OCI-LY3 (cell line): Measurements from ENCODE around the gene NUDT19.

Experiments used
- H2AFZ ChIP-seq: fragments of 200-600, 300-600 bp; shearing (Covaris generic); 2 replicates; pipeline ENCODE4 v1.6.0; 2014; ENCODE audit warnings: antibody characterized with exemption, low read depth, low read length
- H3K27ac ChIP-seq: fragments of 200-600, 300-600 bp; sonication (generic); 2 replicates; pipeline ENCODE4 v1.5.1; 2014; ENCODE audit warnings: mild to moderate bottlenecking, low read length, moderate library complexity, mixed read lengths
- H3K27me3 ChIP-seq: fragments of 200-600, 300-600 bp; sonication (generic); 2 replicates; pipeline ENCODE4 v1.6.1; 2014; ENCODE audit warnings: low read depth, low read length, mixed read lengths
- H3K36me3 ChIP-seq: fragments of 200-600, 300-600 bp; sonication (generic); replicated peaks from 2 replicates; pipeline ENCODE3; 2014; ENCODE audit warnings: low read depth, low read length, mixed read lengths
- H3K4me1 ChIP-seq: fragments of 300-600, 200-600 bp; sonication (generic); 2 replicates; pipeline ENCODE4 v1.6.1; 2014; ENCODE audit warnings: low read length, mixed read lengths
- H3K4me2 ChIP-seq: fragments of 200-600, 300-600 bp; sonication (generic); 2 replicates; pipeline ENCODE4 v1.6.1; 2014; ENCODE audit warnings: low read length, mixed read lengths
- H3K4me3 ChIP-seq: fragments of 300-600, 200-600 bp; sonication (generic); 2 replicates; pipeline ENCODE4 v1.5.1; 2014; ENCODE audit warnings: antibody characterized with exemption, mild to moderate bottlenecking, low read length, moderate library complexity
- H3K79me2 ChIP-seq: fragments of 300-600, 200-600 bp; shearing (Covaris generic); 2 replicates; pipeline ENCODE4 v1.6.1; 2014; ENCODE audit warnings: mild to moderate bottlenecking, low read length, mixed read lengths
- H3K9ac ChIP-seq: fragments of 300-600, 200-600 bp; shearing (Covaris generic); 2 replicates; pipeline ENCODE4 v1.6.0; 2014; ENCODE audit warnings: mild to moderate bottlenecking, low read length, moderate library complexity
- H3K9me3 ChIP-seq: fragments of 200-600, 300-600 bp; shearing (Covaris generic); 2 replicates; pipeline ENCODE4 v1.6.1; 2014; ENCODE audit warnings: low read length, mixed read lengths; ENCODE audit not compliant: insufficient read depth
- H4K20me1 ChIP-seq: fragments of 200-600, 300-600 bp; sonication (generic); 2 replicates; pipeline ENCODE4 v1.6.1; 2016; ENCODE audit warnings: low read length, mixed read lengths; ENCODE audit not compliant: insufficient read depth
- CTCF ChIP-seq: fragments of 200-600, 300-600 bp; sonication (generic); IDR thresholded peaks from 2 replicates; pipeline ENCODE4 v1.5.1; 2014; ENCODE audit warnings: antibody characterized with exemption, low read length, low read depth
- EZH2phosphoT487 ChIP-seq: fragments of 200-600 bp; shearing (Covaris generic); IDR thresholded peaks from 2 replicates; pipeline ENCODE4 v1.6.1; 2018; ENCODE audit warnings: antibody characterized with exemption, mixed run types, low read depth

Gene NUDT19

GRCh38 chr19:32691291-32691951 is at the start of gene NUDT19:
NUDT19 (plus strand) TSS chr19:32691821; CDS start chr19:32691961, 140 bp downstream.
- H3K36me3 ChIP-seq: peaks cover 3% of the 10 kb centered on the region
- H3K4me3 ChIP-seq: peak within 1 kb of the TSS; percentile 90
- peak within 1 kb of the TSS; percentile 58 for H3K27ac ChIP-seq
- peak within 1 kb of the TSS; percentile 90 for H2AFZ ChIP-seq
- peaks cover 27% of the 10 kb centered on the region for H3K4me1 ChIP-seq
- no peaks in the 10 kb centered on the region for H3K9me3 ChIP-seq
- H3K4me2 ChIP-seq: peak within 1 kb of the TSS; percentile 97
- H3K27me3 ChIP-seq: no peaks in the 10 kb centered on the region
- peaks cover 16% of the 10 kb centered on the region; the same call in 1 of the 2 replicates for H4K20me1 ChIP-seq
- TF ChIP-seq EZH2phosphoT487 (no peak), CTCF (no peak)
- peak within 1 kb of the TSS; percentile 94 for H3K9ac ChIP-seq
- H3K79me2 ChIP-seq: peaks cover 57% of the 10 kb centered on the region

GRCh38 chr19:32642771-32643170 is 48.9 kb upstream of the NUDT19 start:
- TF ChIP-seq EZH2phosphoT487: no peak
- no peak for TF ChIP-seq CTCF
- no peaks in the 10 kb centered on the region for H3K79me2 ChIP-seq
- no peak overlapping the region for H3K9ac ChIP-seq
- H2AFZ ChIP-seq: no peak overlapping the region
- H3K36me3 ChIP-seq: peaks cover 67% of the 10 kb centered on the region
- H3K27ac ChIP-seq: no peak overlapping the region
- no peaks in the 10 kb centered on the region for H3K27me3 ChIP-seq
- no peaks in the 10 kb centered on the region for H3K9me3 ChIP-seq
- H3K4me3 ChIP-seq: no peak overlapping the region
- no peaks in the 10 kb centered on the region for H4K20me1 ChIP-seq
- peaks cover 17% of the 10 kb centered on the region for H3K4me1 ChIP-seq
- H3K4me2 ChIP-seq: no peak overlapping the region

- Histone ChIP-seq H3K9ac (no peak overlapping the region), H3K9me3 (no peaks in the 10 kb centered on the region), H3K36me3 (peaks cover 53% of the 10 kb centered on the region), H3K4me3 (no peak overlapping the region), H3K79me2 (peaks cover under 1% of the 10 kb centered on the region; the same call in 1 of the 2 replicates), H3K27ac (no peak overlapping the region; the same call in 1 of the 2 replicates), H3K4me2 (no peak overlapping the region), H4K20me1 (0 out of 2 replicates have a peak, but pooled peaks cover 4% of the 10 kb centered on the region), H3K27me3 (no peaks in the 10 kb centered on the region), H2AFZ (no peak overlapping the region), H3K4me1 (peaks cover 17% of the 10 kb centered on the region)
- no peak for TF ChIP-seq EZH2phosphoT487
- no peak for TF ChIP-seq CTCF
These were observed 45.1 kb upstream of the NUDT19 start for GRCh38 chr19:32646556-32646955.

- Histone ChIP-seq H4K20me1 (0 out of 2 replicates have a peak, but pooled peaks cover 8% of the 10 kb centered on the region), H3K4me2 (no peak overlapping the region), H3K27ac (no peak overlapping the region), H3K27me3 (no peaks in the 10 kb centered on the region), H2AFZ (no peak overlapping the region), H3K9ac (no peak overlapping the region), H3K4me1 (peaks cover 17% of the 10 kb centered on the region), H3K4me3 (no peak overlapping the region), H3K79me2 (peaks cover 5% of the 10 kb centered on the region), H3K9me3 (no peaks in the 10 kb centered on the region), H3K36me3 (peaks cover 52% of the 10 kb centered on the region)
- TF ChIP-seq EZH2phosphoT487 (no peak), CTCF (no peak)
These were observed 44.3 kb upstream of the NUDT19 start for GRCh38 chr19:32647361-32647760.
